Measurements from ENCODE around the gene NTRK1.

Gene NTRK1

DNA sequence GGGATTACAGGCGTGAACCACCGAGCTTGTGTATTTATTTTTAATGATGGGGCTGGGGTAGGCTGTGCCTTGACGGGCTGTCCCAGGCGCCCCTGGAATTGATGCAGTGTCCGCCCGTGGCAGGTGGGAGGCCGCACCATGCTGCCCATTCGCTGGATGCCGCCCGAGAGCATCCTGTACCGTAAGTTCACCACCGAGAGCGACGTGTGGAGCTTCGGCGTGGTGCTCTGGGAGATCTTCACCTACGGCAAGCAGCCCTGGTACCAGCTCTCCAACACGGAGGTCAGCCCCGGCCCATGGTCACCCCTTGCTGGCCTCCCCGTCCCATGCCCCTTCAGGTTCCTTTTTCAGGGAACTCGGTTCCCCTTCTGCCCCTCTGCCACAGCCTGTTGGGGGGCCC lies 19.2 kb downstream of the NTRK1 start:
- Histone ChIP-seq H3K27ac (replicated peaks) (no peak overlapping the region), H3K27me3 (ENCODE audit: insufficient read depth, poor library complexity, severe bottlenecking) (peaks cover 31% of the 10 kb centered on the region), H3K4me3 (replicated peaks; ENCODE audit: insufficient read depth, low read length) (no peak overlapping the region)
- TF ChIP-seq POLR2AphosphoS5 (IDR thresholded peaks at IDR 0.05; ENCODE audit: low read depth) (no peak), GABPA (IDR thresholded peaks at IDR 0.05; ENCODE audit: low read depth) (no peak), CTCF (IDR thresholded peaks at IDR 0.05; ENCODE audit: insufficient read depth, low read length) (no peak), SPI1 (IDR thresholded peaks at IDR 0.05; ENCODE audit: borderline replicate concordance, low read depth) (no peak)
- TF ChIP-seq, protein P1, sequence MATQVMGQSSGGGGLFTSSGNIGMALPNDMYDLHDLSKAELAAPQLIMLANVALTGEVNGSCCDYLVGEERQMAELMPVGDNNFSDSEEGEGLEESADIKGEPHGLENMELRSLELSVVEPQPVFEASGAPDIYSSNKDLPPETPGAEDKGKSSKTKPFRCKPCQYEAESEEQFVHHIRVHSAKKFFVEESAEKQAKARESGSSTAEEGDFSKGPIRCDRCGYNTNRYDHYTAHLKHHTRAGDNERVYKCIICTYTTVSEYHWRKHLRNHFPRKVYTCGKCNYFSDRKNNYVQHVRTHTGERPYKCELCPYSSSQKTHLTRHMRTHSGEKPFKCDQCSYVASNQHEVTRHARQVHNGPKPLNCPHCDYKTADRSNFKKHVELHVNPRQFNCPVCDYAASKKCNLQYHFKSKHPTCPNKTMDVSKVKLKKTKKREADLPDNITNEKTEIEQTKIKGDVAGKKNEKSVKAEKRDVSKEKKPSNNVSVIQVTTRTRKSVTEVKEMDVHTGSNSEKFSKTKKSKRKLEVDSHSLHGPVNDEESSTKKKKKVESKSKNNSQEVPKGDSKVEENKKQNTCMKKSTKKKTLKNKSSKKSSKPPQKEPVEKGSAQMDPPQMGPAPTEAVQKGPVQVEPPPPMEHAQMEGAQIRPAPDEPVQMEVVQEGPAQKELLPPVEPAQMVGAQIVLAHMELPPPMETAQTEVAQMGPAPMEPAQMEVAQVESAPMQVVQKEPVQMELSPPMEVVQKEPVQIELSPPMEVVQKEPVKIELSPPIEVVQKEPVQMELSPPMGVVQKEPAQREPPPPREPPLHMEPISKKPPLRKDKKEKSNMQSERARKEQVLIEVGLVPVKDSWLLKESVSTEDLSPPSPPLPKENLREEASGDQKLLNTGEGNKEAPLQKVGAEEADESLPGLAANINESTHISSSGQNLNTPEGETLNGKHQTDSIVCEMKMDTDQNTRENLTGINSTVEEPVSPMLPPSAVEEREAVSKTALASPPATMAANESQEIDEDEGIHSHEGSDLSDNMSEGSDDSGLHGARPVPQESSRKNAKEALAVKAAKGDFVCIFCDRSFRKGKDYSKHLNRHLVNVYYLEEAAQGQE (IDR thresholded peaks at IDR 0.05; ENCODE audit: insufficient replicate concordance, low read depth): no peak
- no peak for DNase-seq (ENCODE audit: low read depth in 1 of 2, low spot score in 1 of 2)

DNA sequence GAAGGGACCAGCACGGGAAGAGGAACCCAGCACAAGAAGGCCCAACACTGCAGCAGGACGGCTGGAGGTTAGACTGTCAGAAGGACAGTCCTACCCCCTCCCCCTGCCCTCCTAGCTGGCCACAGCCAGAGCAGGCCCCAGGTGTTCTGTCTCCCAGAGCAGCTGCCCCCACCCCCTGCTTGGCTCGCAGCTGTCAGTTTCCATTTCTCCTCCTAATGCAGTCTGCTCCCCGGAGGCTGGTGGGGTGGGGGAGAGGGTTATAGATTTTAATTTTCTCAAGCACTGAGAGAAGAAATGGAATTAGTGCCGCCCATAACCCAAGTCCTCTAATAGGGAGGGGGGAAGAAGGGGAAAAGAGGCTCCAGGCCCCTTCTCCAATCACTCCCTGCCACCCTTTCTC lies 19.8 kb downstream of the NTRK1 start:
- Histone ChIP-seq H3K4me3 (replicated peaks; ENCODE audit: insufficient read depth, low read length) (no peak overlapping the region), H3K27me3 (ENCODE audit: insufficient read depth, poor library complexity, severe bottlenecking) (peaks cover 30% of the 10 kb centered on the region), H3K27ac (replicated peaks) (no peak overlapping the region)
- no peak for DNase-seq (ENCODE audit: low read depth in 1 of 2, low spot score in 1 of 2)
- TF ChIP-seq GABPA (IDR thresholded peaks at IDR 0.05; ENCODE audit: low read depth) (no peak), POLR2AphosphoS5 (IDR thresholded peaks at IDR 0.05; ENCODE audit: low read depth) (no peak), SPI1 (IDR thresholded peaks at IDR 0.05; ENCODE audit: borderline replicate concordance, low read depth) (no peak), CTCF (IDR thresholded peaks at IDR 0.05; ENCODE audit: insufficient read depth, low read length) (no peak)
- TF ChIP-seq, protein P1 (IDR thresholded peaks at IDR 0.05; ENCODE audit: insufficient replicate concordance, low read depth): no peak

DNA sequence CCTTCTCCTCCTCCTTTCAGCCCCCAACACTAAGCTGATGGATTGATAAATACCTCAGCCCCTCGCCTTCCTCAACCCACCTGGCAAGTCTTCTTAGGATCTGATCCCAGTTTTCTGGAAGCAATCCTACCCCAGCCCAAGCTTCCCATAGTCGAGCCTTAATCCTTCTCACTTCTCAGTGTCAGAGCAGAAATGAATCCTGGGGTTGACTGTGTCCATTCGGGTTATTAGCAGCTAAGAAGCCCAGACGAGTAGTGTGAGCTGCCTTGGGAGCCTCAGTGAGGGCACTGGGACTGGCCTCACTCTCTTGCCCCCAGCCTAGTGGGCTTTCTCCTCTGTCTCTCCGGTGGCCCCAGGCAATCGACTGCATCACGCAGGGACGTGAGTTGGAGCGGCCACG lies 20.4 kb downstream of the NTRK1 start:
- Histone ChIP-seq H3K27ac (replicated peaks) (no peak overlapping the region), H3K27me3 (ENCODE audit: insufficient read depth, poor library complexity, severe bottlenecking) (peaks cover 28% of the 10 kb centered on the region), H3K4me3 (replicated peaks; ENCODE audit: insufficient read depth, low read length) (no peak overlapping the region)
- TF ChIP-seq CTCF (IDR thresholded peaks at IDR 0.05; ENCODE audit: insufficient read depth, low read length) (no peak), SPI1 (IDR thresholded peaks at IDR 0.05; ENCODE audit: borderline replicate concordance, low read depth) (no peak), GABPA (IDR thresholded peaks at IDR 0.05; ENCODE audit: low read depth) (no peak), POLR2AphosphoS5 (IDR thresholded peaks at IDR 0.05; ENCODE audit: low read depth) (no peak)
- TF ChIP-seq, protein P1 (IDR thresholded peaks at IDR 0.05; ENCODE audit: insufficient replicate concordance, low read depth): no peak
- DNase-seq (ENCODE audit: low read depth in 1 of 2, low spot score in 1 of 2): no peak
